K562 (cell line): ENCODE measurements around the gene MLKL. TPM values are rescaled to one million over a fixed set of nuclear protein-coding genes. Genes with fewer than 3 reads are reported as not detected.

Experiments
- ATF3 ChIP-seq, 2 experiments: fragments of 450-650 bp in 1 of 2; sonication (generic) in 1 of 2; formaldehyde crosslinking in 1 of 2; IDR thresholded peaks in 1 of 2; conservative IDR thresholded peaks in 1 of 2; 2 replicates each; pipeline versions ENCODE4 v1.6.1 to v1.8.1; 2016 to 2023; ENCODE audit warnings: mild to moderate bottlenecking in 2 of 2, moderate library complexity in 2 of 2, inconsistent platforms in 1 of 2, missing genetic modification reagents in 1 of 2
- CHD4 ChIP-seq: fragments of 200-600 bp; sonication (generic); IDR thresholded peaks from 3 replicates; pipeline ENCODE4 v1.6.1; 2012; ENCODE audit warnings: low read depth, mild to moderate bottlenecking, mixed read lengths, low read length, inconsistent platforms; ENCODE audit not compliant: insufficient read depth, insufficient replicate concordance, poor library complexity, severe bottlenecking
- DPF2 ChIP-seq: fragments of 450-650 bp; IDR thresholded peaks from 2 replicates; pipeline ENCODE4 v1.6.1; 2016
- ELF4 ChIP-seq: fragments of 450-650 bp; formaldehyde crosslinking; IDR thresholded peaks from 2 replicates; pipeline ENCODE4 v1.4.0; 2022; ENCODE audit warnings: missing genetic modification characterization
- LARP7 ChIP-seq: fragments of 450-650 bp; IDR thresholded peaks from 2 replicates; pipeline ENCODE4 v1.6.1; 2016
- NFE2L1 ChIP-seq: fragments of 450-650 bp; IDR thresholded peaks from 2 replicates; pipeline ENCODE4 v1.6.1; 2016; ENCODE audit warnings: missing genetic modification characterization, low read depth, mild to moderate bottlenecking, missing compliant biosample characterization, moderate library complexity, borderline replicate concordance
- THRAP3 ChIP-seq: fragments of 450-650 bp; IDR thresholded peaks from 2 replicates; pipeline ENCODE4 v1.6.1; 2016; ENCODE audit warnings: mild to moderate bottlenecking, inconsistent platforms, borderline replicate concordance
- TSC22D4 ChIP-seq: fragments of 450-650 bp; IDR thresholded peaks from 2 replicates; pipeline ENCODE4 v1.6.1; 2016; ENCODE audit warnings: missing genetic modification characterization, missing biosample characterization, control low read depth
- ZNF23 ChIP-seq: fragments of 250-450 bp; sonication (Bioruptor Pico); IDR thresholded peaks from 2 replicates; pipeline ENCODE4 v1.4.0; 2020; ENCODE audit warnings: mild to moderate bottlenecking
- ZNF512 ChIP-seq: IDR thresholded peaks from 2 replicates; pipeline ENCODE4 v1.6.1; 2016; ENCODE audit warnings: missing genetic modification characterization, missing compliant biosample characterization
- ZNF589 ChIP-seq: fragments of 200-800 bp; sonication (Bioruptor generic); IDR thresholded peaks from 2 replicates; pipeline ENCODE4 v1.6.1; 2016; ENCODE audit warnings: low read depth, missing genetic modification characterization, missing compliant biosample characterization
- ZNF592 ChIP-seq: fragments of 450-650 bp; IDR thresholded peaks from 2 replicates; pipeline ENCODE4 v1.6.1; 2017; ENCODE audit warnings: antibody characterized with exemption, mild to moderate bottlenecking
- ZNF644 ChIP-seq: fragments of 200-800 bp; sonication (Bioruptor generic); IDR thresholded peaks from 2 replicates; pipeline ENCODE4 v1.6.1; 2016; ENCODE audit warnings: low read depth, missing genetic modification characterization, missing compliant biosample characterization
- ZSCAN32 ChIP-seq: fragments of 450-650 bp; formaldehyde crosslinking; IDR thresholded peaks from 2 replicates; pipeline ENCODE4 v1.4.0; 2020; ENCODE audit warnings: mild to moderate bottlenecking, moderate library complexity
- polyA plus RNA-seq, 8 experiments: library from polyadenylated mRNA; depleted of rRNA in 4 of 8; stranded (reverse) in 5 of 8; unstranded in 3 of 8; fragments of >200 nt; fragmentation: Nextera tagmentation in 2 of 8; fragmentation: Illumina TruSeq in 1 of 8; extraction: Ambion mirVana in 2 of 8; extraction: Trizol in 1 of 8; gene quantifications; 2 replicates each; pipeline versions ENCODE4 v1.2.1 to v1.2.3, GENCODE V29; 2011 to 2014; ENCODE audit warnings: inconsistent platforms in 1 of 8, missing spikeins in 1 of 8
- total RNA-seq, 7 experiments: library from RNA; depleted of rRNA in 6 of 7; stranded (reverse); fragments of >200 nt in 6 of 7; fragmentation: Illumina TruSeq in 2 of 7; extraction: Trizol in 2 of 7; gene quantifications; 2 replicates each; pipeline versions ENCODE4 v1.2.1 to v1.2.3, GENCODE V29; 2011 to 2021; ENCODE audit warnings: low replicate concordance in 1 of 7
- TF ChIP-seq, protein P1 (sequence below): sonication (generic); formaldehyde crosslinking; IDR thresholded peaks from 2 replicates; pipeline ENCODE4 v1.8.0; 2023; ENCODE audit warnings: mild to moderate bottlenecking, missing genetic modification reagents
- TF ChIP-seq, protein P2 (sequence below): fragments of 450-650 bp; IDR thresholded peaks from 2 replicates; pipeline ENCODE4 v1.6.1; 2018; ENCODE audit not compliant: partially characterized antibody

The MLKL gene
- total and polyA plus RNA-seq, 9 of the 15 experiments (the other 6 are each of a cell fraction or from before 2014, with no cell fraction given) = 1.6 to 6.1 (median 4.8) TPM

DNA sequence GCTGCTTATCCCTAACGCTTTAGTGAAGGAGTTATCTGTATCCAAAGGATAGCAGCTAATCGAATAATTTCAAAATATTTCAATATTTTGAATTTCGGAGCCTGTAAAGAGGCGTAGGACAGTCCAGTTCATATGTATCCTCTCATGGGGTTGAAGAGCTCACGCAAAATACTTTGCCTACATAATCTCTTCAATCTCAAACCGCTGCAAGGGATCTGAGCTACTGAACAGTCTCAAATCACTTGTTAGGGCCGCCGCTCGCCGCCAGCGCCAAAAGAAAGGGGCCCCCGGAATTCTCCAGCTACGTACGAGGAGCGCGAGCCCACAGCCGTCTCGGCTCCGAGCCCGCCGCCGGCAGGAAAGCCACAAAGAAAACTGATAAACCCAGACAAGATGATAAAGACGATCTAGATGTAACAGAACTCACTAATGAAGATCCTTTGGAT lies 33.4 kb downstream of the MLKL start (continued):
- peak; percentile 42; the same call in 1 of the 2 replicates for TF ChIP-seq ZNF592
- no peak for TF ChIP-seq ZNF512 (tag)
- no peak for TF ChIP-seq ATF3 (IDR thresholded peaks at IDR 0.05)
- no peak for TF ChIP-seq ATF3 (CRISPR knock-in tag; conservative IDR thresholded peaks at IDR 0.05)
- TF ChIP-seq ZNF23 = no peak
- no peak for TF ChIP-seq LARP7
- TF ChIP-seq DPF2 = 0 out of 2 replicates have a peak, but pooled peaks have one; percentile 41
- TF ChIP-seq CHD4 = no peak
- TF ChIP-seq, protein P1, sequence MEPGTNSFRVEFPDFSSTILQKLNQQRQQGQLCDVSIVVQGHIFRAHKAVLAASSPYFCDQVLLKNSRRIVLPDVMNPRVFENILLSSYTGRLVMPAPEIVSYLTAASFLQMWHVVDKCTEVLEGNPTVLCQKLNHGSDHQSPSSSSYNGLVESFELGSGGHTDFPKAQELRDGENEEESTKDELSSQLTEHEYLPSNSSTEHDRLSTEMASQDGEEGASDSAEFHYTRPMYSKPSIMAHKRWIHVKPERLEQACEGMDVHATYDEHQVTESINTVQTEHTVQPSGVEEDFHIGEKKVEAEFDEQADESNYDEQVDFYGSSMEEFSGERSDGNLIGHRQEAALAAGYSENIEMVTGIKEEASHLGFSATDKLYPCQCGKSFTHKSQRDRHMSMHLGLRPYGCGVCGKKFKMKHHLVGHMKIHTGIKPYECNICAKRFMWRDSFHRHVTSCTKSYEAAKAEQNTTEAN (CRISPR knock-in tag) = no peak
- TF ChIP-seq ELF4 (CRISPR knock-in tag) = no peak
- no peak for TF ChIP-seq ZNF644 (tag)
- TF ChIP-seq, protein P2, sequence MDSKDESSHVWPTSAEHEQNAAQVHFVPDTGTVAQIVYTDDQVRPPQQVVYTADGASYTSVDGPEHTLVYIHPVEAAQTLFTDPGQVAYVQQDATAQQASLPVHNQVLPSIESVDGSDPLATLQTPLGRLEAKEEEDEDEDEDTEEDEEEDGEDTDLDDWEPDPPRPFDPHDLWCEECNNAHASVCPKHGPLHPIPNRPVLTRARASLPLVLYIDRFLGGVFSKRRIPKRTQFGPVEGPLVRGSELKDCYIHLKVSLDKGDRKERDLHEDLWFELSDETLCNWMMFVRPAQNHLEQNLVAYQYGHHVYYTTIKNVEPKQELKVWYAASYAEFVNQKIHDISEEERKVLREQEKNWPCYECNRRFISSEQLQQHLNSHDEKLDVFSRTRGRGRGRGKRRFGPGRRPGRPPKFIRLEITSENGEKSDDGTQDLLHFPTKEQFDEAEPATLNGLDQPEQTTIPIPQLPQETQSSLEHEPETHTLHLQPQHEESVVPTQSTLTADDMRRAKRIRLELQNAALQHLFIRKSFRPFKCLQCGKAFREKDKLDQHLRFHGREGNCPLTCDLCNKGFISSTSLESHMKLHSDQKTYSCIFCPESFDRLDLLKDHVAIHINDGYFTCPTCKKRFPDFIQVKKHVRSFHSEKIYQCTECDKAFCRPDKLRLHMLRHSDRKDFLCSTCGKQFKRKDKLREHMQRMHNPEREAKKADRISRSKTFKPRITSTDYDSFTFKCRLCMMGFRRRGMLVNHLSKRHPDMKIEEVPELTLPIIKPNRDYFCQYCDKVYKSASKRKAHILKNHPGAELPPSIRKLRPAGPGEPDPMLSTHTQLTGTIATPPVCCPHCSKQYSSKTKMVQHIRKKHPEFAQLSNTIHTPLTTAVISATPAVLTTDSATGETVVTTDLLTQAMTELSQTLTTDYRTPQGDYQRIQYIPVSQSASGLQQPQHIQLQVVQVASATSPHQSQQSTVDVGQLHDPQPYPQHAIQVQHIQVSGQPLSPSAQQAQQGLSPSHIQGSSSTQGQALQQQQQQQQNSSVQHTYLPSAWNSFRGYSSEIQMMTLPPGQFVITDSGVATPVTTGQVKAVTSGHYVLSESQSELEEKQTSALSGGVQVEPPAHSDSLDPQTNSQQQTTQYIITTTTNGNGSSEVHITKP = no peak
- no peak for TF ChIP-seq THRAP3
- TF ChIP-seq ZSCAN32 (CRISPR knock-in tag) = no peak
- TF ChIP-seq ZNF589 (CRISPR knock-in tag) = 0 out of 2 replicates have a peak, but pooled peaks have one; percentile 5
- no peak for TF ChIP-seq NFE2L1 (tag)
- TF ChIP-seq TSC22D4 (tag) = no peak
